ENCODE data around the gene RBBP8NL.
"Not testable (repeated sequence)": the region's sequence is repeated elsewhere in the genome, so short reads cannot be mapped to it uniquely, and the experiment has no call there.

Gene RBBP8NL

GRCh38 chr20:62376112-62377063, 51.0 kb downstream of the RBBP8NL start:
- POLR2A ChIA-PET = no interaction called here
- peak; percentile 63 for TF ChIP-seq CTCF (IDR thresholded peaks at IDR 0.05; ENCODE audit: insufficient read depth, low read length, missing control alignments)
- CTCF ChIA-PET = interaction anchor here (0.9 to 4.4 kb wide), 9 partner anchors 9 to 365 kb away, joined by 3 to 37 read pairs (median 5); partner anchors contain the start of genes ADRM1, LAMA5 and RPS21
- no peak for DNase-seq (ENCODE audit: low read depth, low spot score)
- H3K4me3 ChIP-seq (ENCODE audit: low read depth, low read length) = no peak overlapping the region

GRCh38 chr20:62374331-62375152, 52.8 kb downstream of the RBBP8NL start:
- POLR2A ChIA-PET = interaction anchor here (0.6 kb wide), 1 partner anchor 232 kb away, joined by 3 read pairs; no protein-coding TSS in a partner anchor
- no peak overlapping the region for H3K4me3 ChIP-seq (ENCODE audit: low read depth, low read length)
- no peak for DNase-seq (ENCODE audit: low read depth, low spot score)
- no peak for TF ChIP-seq CTCF (IDR thresholded peaks at IDR 0.05; ENCODE audit: insufficient read depth, low read length, missing control alignments)
- CTCF ChIA-PET = interaction anchor here (0.6 to 4.4 kb wide), 9 partner anchors 9 to 364 kb away, joined by 4 to 37 read pairs (median 8); partner anchors contain the start of gene ADRM1

GRCh38 chr20:62373631-62374179, 53.6 kb downstream of the RBBP8NL start:
- CTCF ChIA-PET = interaction anchor here (0.6 to 4.4 kb wide), 4 partner anchors 9 to 72 kb away, joined by 4 to 37 read pairs (median 15); partner anchors contain the start of gene ADRM1
- POLR2A ChIA-PET; H3K4me3 ChIP-seq (ENCODE audit: low read depth, low read length); DNase-seq (ENCODE audit: low read depth, low spot score): not testable (repeated sequence)

- DNase-seq (ENCODE audit: low read depth, low spot score) = no peak
- ChIA-PET CTCF (interaction anchor here (0.8 to 2.1 kb wide), 3 partner anchors 10 to 70 kb away, joined by 3 to 22 read pairs (median 3); partner anchors contain the start of gene ADRM1), POLR2A (no interaction called here)
- no peak for TF ChIP-seq CTCF (IDR thresholded peaks at IDR 0.05; ENCODE audit: insufficient read depth, low read length, missing control alignments)
- no peak overlapping the region for H3K4me3 ChIP-seq (ENCODE audit: low read depth, low read length)
Measured at GRCh38 chr20:62372042-62372993, 55.0 kb downstream of the RBBP8NL start.

- ChIA-PET POLR2A (no interaction called here), CTCF (interaction anchor here (0.8 to 4.9 kb wide), 3 partner anchors 11 to 72 kb away, joined by 3 to 24 read pairs (median 22); partner anchors contain the start of gene ADRM1)
- H3K4me3 ChIP-seq (ENCODE audit: low read depth, low read length) = no peak overlapping the region
- DNase-seq (ENCODE audit: low read depth, low spot score) = no peak
- no peak for TF ChIP-seq CTCF (IDR thresholded peaks at IDR 0.05; ENCODE audit: insufficient read depth, low read length, missing control alignments)
Measured at GRCh38 chr20:62371588-62372041, 55.7 kb downstream of the RBBP8NL start.
